ENCODE data around the gene SEMA5A.

DNA sequence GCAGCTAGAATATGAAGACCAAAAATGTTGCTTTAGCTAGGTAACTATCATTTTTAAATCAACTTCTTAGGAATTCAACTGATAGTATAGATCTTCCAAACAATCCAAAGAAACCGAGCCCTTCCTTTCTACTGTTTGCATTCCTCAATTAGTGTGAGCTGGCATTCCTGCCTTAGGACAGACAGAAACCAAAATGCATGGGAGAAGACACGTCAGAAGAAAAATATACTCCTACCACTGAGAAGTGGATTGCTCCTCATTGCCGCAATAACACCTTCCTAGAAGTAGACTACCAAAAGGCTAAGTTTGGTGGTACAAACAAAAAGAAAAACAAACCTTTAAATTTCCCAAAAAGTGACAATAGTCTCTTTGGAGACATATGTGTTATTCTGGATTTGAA is 440.0 kb downstream of the SEMA5A start:
- TF ChIP-seq, protein P1, sequence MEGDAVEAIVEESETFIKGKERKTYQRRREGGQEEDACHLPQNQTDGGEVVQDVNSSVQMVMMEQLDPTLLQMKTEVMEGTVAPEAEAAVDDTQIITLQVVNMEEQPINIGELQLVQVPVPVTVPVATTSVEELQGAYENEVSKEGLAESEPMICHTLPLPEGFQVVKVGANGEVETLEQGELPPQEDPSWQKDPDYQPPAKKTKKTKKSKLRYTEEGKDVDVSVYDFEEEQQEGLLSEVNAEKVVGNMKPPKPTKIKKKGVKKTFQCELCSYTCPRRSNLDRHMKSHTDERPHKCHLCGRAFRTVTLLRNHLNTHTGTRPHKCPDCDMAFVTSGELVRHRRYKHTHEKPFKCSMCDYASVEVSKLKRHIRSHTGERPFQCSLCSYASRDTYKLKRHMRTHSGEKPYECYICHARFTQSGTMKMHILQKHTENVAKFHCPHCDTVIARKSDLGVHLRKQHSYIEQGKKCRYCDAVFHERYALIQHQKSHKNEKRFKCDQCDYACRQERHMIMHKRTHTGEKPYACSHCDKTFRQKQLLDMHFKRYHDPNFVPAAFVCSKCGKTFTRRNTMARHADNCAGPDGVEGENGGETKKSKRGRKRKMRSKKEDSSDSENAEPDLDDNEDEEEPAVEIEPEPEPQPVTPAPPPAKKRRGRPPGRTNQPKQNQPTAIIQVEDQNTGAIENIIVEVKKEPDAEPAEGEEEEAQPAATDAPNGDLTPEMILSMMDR (IDR thresholded peaks at IDR 0.05), result no peak
- no peak for TF ChIP-seq EZH2 (IDR thresholded peaks at IDR 0.05; ENCODE audit: borderline replicate concordance, insufficient read depth, low read depth, low read length, poor library complexity, severe bottlenecking)

Measured in B cell (primary cell).